CD4-positive, alpha-beta T cell treated with Interleukin-1 beta for 1 hour (primary cell): ENCODE measurements around the gene NFKBIB.
"Not testable (repeated sequence)": the region's sequence is repeated elsewhere in the genome, so short reads cannot be mapped to it uniquely, and the experiment has no call there.

ENCODE experiments used
- DNase-seq, 2 donors: peaks; one replicate each; pipeline ENCODE4 v3.0.0-alpha.2; 2020 to 2022

Gene NFKBIB

DNA sequence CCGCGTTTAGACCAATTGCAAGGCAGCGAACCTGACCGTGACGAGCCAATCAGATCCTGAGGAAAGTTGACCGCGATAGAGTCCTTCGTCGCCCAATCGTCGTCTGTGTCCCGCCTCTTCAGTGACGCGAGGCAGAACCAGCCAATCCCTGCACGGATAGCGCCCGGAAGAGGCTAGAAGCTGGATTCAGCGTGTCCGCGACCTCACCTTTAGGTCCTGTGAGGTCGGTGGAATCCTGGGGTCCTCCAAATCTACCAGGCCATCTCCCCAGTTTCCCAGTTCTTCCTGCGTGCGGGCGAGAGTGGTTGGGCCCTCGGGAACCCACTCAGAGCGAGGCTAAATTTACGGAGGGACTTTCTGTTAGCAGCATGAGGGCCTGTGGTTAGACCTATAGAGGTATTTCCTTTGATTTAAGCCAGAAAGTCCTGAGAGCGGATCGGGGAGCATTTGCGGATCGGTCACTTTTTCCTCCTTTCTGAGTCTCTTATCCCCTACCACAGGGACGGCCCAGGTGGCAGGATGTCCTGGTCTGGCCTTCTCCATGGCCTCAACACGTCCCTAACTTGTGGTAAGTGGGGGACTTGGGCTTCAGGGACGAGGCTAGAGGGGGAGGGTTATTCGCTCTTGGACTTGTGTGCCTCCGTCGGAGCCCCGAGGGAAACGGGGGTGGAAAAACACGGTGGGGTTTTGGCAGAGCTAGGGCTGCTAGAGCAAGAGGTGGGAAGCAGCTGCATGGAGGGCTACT is 31.2 kb downstream of the NFKBIB start, which contains the start of gene MRPS12:
Gene MRPS12, plus strand, starts transcription at position 169 of the 745 bp plus-strand sequence. Its CDS starts 351 bp downstream, at position 520.
- peak; percentile 99 for DNase-seq

DNA sequence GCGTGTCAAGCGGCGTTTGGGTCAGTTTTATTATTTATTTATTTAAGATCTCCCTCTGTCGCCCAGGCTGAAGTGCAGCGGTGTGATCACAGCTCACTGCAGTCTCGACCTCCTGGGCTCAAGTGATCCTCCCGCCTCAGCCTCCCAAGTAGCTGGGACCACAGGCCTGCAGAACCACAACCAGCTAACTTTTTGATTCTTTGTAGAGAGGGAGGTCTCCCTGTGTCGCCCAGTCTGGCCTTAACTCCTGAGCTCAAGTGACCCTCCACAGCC is 31.7 kb downstream of the NFKBIB start:
- DNase-seq = no peak

DNA sequence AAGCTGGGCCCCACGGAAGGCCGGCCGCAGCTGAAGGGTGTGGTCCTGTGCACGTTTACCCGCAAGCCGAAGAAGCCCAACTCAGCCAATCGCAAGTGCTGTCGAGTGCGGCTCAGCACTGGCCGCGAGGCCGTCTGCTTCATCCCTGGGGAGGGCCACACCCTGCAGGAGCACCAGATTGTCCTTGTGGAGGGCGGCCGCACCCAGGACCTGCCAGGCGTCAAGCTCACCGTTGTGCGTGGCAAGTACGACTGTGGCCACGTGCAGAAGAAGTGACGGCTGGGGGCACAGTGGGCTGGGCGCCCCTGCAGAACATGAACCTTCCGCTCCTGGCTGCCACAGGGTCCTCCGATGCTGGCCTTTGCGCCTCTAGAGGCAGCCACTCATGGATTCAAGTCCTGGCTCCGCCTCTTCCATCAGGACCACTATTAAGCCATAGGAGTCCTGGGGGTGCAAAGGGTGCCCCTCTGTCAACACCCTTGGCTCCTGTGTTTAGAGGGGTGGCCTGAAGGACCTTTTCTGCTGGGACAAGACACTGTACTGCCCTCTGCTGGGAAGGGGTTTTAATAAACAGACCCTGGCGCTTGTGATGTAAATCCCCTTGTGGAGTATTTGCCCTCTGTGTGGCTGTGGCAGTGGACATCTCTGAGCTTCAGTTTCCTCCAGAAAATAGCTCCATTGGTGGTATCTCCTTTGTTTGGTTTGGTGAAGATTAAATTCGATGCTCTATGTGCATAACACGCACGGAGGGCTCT is 32.8 kb downstream of the NFKBIB start:
- DNase-seq = peak; percentile 35 to 58

DNA sequence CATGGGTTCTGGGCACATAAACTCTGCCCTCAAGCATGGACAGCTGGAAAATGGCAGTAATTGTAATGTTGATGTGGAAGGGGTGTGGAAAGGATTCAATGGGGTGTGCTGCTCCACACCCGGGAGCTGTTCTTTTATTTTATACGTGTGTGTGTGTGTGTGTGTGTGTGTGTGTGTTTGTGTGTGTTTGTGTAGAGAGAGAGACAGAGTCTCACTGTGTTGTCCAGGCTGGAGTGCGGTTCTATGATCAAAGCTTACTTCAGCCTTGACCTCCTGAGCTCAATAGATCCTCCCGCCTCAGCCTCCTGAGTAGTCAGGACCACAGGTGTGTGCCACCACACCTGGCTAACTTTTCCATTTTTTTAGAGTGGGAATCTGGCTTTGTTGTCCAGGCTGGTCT is 33.8 kb downstream of the NFKBIB start:
- no peak for DNase-seq

DNA sequence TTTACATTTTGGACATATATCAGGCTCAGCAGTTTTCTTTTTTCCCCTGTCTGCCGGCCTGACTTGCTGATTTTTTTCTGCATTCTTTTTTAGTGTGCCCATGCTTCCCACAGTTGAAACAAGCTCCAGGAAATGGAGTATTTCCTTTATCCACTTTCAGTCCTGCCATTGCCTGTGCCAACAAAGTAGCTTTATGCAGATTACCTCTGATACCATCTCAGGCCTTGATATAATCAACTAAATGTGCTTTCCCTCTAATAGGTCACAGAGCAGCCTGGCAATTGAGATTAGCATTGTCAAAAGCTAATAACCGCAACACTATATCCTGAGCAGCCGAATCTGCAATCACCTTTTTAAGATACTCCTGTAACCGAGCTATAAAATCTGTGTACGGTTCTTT is 40.2 kb downstream of the NFKBIB start:
- no peak for DNase-seq

DNA sequence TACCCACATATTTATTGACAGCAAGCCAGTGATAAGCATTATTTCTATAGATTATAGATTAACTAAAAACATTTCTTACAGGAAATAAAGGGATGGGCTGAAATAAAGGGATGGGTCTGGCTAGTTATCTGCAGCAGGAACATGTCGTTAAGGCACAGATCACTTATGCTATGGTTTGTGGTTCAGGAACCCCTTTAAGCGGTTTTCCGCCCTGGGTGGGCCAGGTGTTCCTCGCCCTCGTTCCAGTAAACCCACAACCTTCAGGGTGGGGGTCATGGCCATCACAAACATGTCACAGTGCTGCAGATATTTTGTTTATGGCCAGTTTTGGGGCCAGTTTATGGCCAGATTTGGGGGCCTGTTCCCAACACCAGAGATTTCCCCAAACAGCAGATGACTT is 41.7 kb downstream of the NFKBIB start:
- DNase-seq = not testable (repeated sequence)

DNA sequence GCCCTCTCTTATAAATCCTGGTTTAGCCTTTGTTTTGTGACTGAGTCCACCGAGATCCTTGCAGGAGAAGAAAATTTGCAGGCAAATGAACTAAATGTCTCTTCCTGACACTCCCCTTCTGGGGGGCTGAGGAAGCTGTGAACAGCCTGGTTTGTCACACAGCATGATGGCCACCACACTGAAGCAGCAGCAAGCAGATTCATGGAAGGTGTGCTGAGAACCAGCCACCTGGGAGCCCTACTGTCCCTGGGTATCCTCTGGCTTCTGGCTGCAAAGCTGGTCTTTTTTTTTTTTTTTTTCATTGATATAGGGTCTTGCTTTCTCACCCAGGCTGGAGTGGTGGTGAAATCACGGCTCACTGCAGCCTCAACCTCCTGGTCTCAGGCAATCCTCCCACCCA is 42.2 kb downstream of the NFKBIB start:
- no peak for DNase-seq

DNA sequence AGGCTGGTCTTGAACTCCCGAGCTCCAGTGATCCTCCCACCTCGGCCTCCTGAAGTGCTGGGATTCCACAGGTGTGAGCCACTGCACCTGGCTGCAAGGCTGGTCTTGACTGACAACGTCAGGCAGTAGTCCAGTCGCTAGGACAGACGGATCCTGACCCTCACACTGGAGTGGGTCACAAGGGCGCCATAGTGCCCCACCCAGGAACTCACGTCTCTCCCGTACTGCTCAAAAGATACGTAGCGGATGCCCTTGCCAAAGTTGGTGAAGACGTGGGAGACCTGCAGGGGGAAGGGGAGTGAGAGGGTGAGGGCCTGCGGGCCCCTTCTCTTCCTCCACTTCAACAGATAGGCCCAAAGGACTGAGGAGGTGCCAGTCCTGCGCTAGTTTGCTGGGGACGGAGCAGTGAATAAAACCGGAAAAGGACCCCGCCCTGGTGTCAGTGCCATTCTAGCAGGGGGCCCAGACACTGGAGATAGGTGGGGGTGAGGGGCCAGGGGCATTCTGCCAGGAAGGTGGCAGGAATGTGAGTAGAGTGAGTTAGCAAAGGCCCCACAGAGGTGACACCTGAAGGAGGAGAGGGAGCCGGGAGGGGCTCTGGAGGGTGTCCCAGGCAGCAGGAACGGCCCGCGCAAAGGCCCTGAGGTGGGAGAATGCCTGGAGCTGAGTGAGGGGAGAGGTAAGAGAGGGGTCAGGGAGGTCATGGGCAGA is 42.9 kb downstream of the NFKBIB start:
- no peak for DNase-seq

DNA sequence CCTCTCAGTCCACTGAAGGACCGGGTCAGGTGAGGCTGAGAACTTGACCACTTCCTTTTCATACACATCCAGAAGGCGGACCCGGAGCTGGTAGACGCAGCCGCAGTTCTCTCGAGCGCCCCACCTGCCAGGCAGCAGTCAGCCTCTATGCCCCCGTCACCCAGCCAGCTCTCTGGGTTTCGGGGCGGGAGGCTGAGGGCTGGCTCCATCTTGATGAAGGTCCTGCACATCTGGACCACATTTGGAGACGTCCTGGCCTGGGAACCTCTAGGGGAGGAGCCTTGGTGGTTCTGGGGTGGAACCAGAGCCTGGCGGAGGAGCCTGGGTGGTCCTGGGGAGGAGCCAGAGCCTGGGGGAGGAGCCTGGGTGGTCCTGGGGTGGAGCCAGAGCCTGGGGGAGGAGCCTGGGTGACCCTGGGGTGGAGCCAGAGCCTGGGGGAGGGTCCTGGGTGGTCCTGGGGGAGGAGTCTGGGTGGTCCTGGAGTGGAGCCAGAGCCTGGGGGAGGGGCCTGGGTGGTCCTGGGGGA is 45.3 kb downstream of the NFKBIB start:
- DNase-seq = no peak

DNA sequence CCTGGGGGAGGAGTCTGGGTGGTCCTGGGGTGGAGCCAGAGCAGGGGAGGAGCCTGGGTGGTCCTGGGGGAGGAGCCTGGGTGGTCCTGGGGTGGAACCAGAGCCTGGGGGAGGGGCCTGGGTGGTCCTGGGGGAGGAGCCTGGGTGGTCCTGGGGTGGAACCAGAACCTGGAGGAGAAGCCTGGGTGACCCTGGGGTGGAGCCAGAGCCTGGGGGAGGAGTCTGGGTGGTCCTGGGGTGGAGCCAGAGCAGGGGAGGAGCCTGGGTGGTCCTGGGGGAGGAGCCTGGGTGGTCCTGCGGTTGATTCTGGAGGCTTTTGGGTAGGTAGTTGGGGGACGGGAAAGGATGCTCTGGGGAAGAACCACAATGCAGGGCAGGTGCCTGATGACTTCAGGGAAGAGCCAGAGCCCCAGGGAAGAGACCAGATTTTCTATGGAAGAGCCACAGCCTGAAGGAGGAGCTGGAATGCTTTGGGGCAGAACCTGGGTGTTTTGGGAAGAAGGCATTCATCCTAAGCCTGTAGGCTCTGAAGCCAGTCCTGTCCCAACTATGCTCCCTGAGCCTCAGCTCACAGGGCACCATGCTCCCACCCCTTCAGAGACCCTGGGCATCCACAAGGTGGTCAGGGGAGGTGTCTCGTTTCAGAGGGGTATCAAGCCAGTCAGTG is 45.9 kb downstream of the NFKBIB start:
- no peak for DNase-seq

DNA sequence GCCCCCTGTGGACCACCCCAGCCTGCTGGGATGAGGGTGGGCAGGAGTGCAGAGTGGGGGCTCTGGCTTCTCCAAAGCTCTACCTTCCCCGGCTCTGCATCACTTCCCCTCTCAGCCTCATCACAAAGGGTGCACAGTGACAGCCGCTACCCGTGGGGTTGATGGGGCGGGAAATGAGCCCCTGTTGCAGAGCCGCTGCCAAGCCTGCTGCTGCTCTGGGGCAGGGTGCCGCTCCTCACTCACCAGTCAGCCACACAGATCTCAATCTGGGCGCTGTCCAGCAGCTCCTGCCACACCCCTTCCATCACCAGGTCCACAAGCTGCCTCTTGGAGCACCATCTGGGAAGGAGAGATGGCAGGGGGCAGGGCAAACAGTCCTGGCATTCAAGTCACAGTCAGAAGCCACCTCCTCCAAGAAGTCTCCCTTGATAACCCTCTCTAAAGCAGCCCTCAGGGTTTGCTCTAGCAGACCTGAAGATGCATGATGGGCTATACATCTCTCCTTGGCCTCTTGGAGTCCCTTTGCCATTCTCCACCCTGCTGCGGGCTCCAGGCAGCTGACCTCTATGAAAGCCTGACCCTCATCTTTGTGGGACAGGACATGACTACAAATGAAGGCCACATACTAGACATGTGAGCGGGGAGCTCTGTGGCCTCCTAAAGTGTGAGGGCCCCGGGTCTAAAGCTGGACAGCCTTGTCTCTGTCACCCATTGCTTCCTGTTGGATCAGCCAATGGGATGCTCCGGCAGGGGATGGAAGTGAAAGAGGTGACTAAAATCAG is 46.7 kb downstream of the NFKBIB start:
- no peak for DNase-seq

DNA sequence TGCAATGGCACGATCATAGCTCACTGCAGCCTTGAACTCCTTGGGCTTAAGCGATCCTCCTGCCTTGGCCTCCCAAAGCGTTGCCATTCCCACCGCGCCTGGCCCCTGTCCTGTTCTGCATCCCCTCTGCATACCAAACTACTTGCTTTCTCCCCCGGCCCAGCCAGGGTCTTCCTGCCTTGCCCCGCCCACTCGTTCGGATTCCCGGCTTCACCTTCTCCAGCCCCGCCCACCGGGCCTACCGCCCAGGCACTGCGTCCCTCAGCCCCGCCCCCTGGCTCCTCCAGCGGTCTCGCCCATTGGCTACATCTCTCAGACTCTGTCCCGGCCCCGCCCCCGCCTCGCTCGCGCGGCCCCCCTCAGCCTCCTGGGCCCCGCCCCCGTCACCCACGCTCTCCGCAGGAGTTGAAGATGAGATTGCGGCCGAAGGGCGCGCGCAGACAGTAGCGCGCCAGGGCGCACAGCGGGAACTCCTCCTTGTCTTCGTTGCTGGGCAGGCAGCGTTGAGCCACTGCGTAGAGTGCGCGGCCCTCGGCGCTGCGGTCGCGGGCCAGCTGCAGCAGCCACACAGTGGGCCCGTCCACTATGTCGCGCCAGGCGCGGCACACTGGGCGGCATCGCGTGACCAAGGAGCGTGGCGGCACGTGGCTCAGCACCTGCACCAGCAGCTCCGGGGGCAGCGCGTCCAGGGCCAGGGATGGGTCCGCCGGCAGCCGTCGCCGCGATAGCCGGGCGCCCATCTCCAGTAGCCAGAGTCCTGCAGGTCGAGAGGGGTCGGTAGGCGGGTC is 50.0 kb downstream of the NFKBIB start:
- DNase-seq = peak; percentile 85 to 86

DNA sequence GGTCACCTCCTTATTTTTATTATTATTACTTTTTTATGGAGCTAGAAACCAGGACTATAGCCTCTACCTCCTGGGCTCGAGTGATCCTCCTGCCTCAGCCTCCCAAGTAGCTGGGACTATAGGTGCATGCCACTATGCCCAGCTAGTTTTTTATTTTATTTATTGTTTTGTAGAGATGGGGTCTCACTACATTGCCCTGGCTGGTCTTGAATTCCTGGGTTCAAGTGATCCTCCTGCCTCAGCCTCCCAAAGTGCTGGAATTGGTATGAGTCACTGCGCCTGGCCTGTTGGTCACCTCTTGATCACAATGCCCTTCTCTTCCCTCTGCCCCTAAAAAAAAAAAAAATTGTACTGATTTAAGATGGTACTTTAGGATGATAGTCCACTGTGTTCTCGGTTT is 51.4 kb downstream of the NFKBIB start:
- no peak for DNase-seq

DNA sequence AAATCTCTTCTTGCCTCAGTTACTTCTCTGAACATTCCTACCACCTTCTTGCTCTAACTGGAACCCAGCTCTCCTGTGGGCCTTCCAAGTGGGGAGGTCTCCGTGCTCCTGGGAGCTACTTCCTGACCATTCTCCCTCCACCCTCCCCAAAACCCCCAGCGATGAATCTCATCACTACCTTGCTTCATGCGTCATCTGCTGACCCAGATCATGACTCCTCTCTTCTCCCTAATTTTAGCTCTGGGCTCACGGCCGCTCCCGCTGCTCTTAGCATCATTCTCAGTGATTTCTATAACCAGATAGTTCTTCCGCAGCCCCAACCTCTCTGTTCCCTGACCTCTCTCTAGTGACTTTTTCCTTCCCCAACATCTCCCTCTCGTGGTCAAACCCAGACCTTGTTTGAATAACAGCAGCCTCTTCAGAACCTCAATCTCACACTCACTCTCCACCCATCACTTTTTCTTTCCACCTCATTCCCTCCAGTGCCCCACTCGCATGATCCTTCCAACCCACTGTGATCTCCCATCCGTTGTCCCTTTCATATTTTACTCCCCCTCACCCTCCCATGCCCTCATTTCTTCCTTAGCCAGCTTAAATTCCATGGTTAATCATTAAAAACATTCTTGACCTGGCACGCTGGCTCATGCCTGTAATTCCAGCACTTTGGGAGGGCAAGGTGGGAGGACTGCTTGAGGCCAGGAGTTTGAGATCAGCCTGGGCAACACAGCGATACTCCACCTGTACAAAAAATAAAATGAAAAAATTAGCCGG is 52.8 kb downstream of the NFKBIB start:
- DNase-seq = peak; percentile 27 to 59

DNA sequence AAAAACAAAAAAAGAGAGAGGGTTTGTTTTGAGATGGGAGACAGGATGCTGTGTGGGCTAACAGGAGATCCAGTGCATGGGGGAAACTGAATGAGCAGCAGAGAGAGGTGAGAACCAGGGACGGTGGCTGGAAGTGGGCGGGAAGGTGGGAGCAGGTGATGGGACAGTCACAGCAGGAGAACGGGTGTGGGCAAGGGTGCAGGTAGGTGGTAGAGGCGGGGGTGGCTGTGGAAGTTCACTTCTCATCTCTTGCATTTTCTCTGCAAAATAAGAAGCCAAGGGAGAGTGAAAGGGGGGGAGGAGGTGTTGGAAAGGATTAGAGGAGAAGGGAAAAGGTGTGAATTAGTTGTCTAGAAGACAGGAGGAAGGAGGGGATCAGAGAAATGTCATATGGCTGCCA is 53.9 kb downstream of the NFKBIB start:
- no peak for DNase-seq

DNA sequence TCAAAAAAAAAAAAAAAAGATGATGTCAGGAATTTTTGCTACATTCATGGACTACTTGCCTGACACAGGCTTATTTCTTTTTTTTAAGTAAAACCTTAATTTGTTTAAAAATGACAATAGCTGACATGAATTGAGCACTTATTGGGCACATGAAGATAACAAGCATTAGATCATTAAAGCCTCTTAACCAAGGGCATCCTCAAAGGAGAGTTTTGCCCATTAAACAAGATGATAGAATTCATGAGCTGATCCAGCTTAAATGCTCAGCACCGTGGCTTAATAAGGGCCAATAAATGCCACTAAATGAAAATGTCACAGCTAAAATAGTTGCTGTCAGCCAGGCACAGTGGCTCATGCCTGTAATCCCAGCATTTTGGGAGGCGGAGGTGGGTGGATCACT is 56.5 kb downstream of the NFKBIB start:
- no peak for DNase-seq

DNA sequence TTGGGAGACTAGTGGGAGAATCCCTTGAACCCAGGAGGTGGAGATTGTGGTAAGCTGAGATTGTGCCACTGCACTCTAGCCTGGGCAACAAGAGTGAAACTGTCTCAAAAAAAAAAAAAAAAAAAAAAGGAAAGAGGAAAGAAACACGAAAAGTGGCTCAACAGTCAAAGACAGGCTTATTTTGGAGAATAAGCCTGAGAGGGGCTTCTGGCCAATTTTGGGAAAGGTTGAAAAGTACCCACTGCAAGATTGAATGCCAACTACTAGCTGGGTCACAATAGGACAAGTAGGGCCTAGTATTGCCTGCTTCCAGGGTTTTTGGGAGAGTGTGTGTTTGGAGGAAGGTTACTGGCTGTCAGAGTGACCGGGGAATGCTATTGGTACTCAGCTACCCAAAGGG is 58.5 kb downstream of the NFKBIB start:
- no peak for DNase-seq
